K562 (cell line): ENCODE results near the gene HCST. TPM values are rescaled to one million over a fixed set of nuclear protein-coding genes. Genes with fewer than 3 reads are reported as not detected.

Experiments
- ATAC-seq: fragments of 200-7000 bp; cut with Tn5 transposase; 3 replicates; pipeline ENCODE4 v1.9.1; 2020; ENCODE audit warnings: moderate library complexity
- BruUV-seq: library from RNA; stranded (reverse); fragments of 400-500 nt; replicated peaks from 2 replicates; lab custom pipeline; 2021; lab: Mats Ljungman, UMichigan
- CTCF ChIA-PET: fragments of 300-600 bp; formaldehyde crosslinking; extraction: SDS; loops from one replicate; lab custom pipeline; 2021; ENCODE audit warnings: low intra/inter-chr PET ratio; lab: Yijun Ruan, JAX
- POLR2A ChIA-PET: fragments of 300-600, 350-650 bp; sonication (Branson Sonifier 250); formaldehyde crosslinking; extraction: SDS; loops from one replicate; lab custom pipeline; 2021; ENCODE audit warnings: antibody characterized with exemption, inconsistent platforms; lab: Yijun Ruan, JAX
- DNase-seq, 4 experiments: peaks; one replicate each; pipeline versions ENCODE4 v3.0.0 to v3.0.0-alpha.2; 2011 to 2018; ENCODE audit warnings: low spot score in 3 of 4, mixed read lengths in 3 of 4; ENCODE audit errors: extremely low read depth in 1 of 4
- FAIRE-seq: peaks from 2 replicates; lab custom pipeline; 2011; peaks lifted over from hg19 to GRCh38; lab: Jason Lieb, UNC
- H2AFZ ChIP-seq: 2 replicates; pipeline ENCODE4 v1.6.0; 2011; ENCODE audit warnings: low read depth, low read length, control low read depth, inconsistent platforms
- H3K27ac ChIP-seq: fragments of 200-600 bp; 3 replicates; pipeline ENCODE4 v1.8.0; 2011; ENCODE audit warnings: low read depth, mild to moderate bottlenecking, control low read depth, inconsistent platforms, low read length, moderate library complexity, mixed read lengths; ENCODE audit errors: extremely low read depth
- H3K27me3 ChIP-seq, 2 experiments: fragments of 300-600 bp in 1 of 2; 2 replicates in 1 of 2; 3 replicates in 1 of 2; pipeline versions ENCODE4 v1.6.0 to v1.8.0; 2011; ENCODE audit warnings: inconsistent platforms in 2 of 2, low read length in 2 of 2, mild to moderate bottlenecking in 1 of 2, mixed read lengths in 1 of 2, moderate library complexity in 1 of 2; ENCODE audit not compliant: control insufficient read depth in 2 of 2, insufficient read depth in 2 of 2
- H3K36me3 ChIP-seq: fragments of 300-600 bp; 3 replicates; pipeline ENCODE4 v1.8.0; 2011; ENCODE audit warnings: mild to moderate bottlenecking, low read length, inconsistent platforms; ENCODE audit not compliant: control insufficient read depth, insufficient read depth
- H3K4me1 ChIP-seq, 2 experiments: fragments of 200-600 bp in 1 of 2; replicated peaks in 1 of 2; 2 replicates in 1 of 2; 3 replicates in 1 of 2; pipeline versions ENCODE4 v1.5.1 to v1.8.0; 2011; ENCODE audit warnings: inconsistent platforms in 2 of 2, low read length in 2 of 2, mild to moderate bottlenecking in 1 of 2, mixed read lengths in 1 of 2, moderate library complexity in 1 of 2; ENCODE audit not compliant: control insufficient read depth in 2 of 2, insufficient read depth in 2 of 2
- H3K4me2 ChIP-seq: 2 replicates; pipeline ENCODE4 v1.6.1; 2011; ENCODE audit warnings: low read length, control low read depth, inconsistent platforms, mixed read lengths; ENCODE audit not compliant: insufficient read depth
- H3K4me3 ChIP-seq: fragments of 200-600 bp; sonication (generic), shearing (Covaris generic); 2 replicates; pipeline ENCODE4 v1.5.1; 2016; ENCODE audit warnings: control low read depth, inconsistent platforms
- H3K79me2 ChIP-seq: fragments of 200-600 bp; 3 replicates; pipeline ENCODE4 v1.8.0; 2011; ENCODE audit warnings: low read length, inconsistent platforms; ENCODE audit not compliant: control insufficient read depth, insufficient read depth
- H3K9ac ChIP-seq, 2 experiments: 2 replicates each; pipeline versions ENCODE4 v1.6.0 to v1.6.1; 2011; ENCODE audit warnings: low read depth in 2 of 2, low read length in 2 of 2, control low read depth in 1 of 2, inconsistent platforms in 1 of 2, mild to moderate bottlenecking in 1 of 2, mixed read lengths in 1 of 2; ENCODE audit not compliant: insufficient read depth in 1 of 2
- H3K9me1 ChIP-seq: one replicate; pipeline ENCODE4 v1.6.0; 2011; ENCODE audit warnings: inconsistent platforms, mild to moderate bottlenecking, low read length, moderate library complexity; ENCODE audit not compliant: control insufficient read depth, insufficient read depth
- H3K9me3 ChIP-seq: replicated peaks from 2 replicates; pipeline ENCODE4 v1.5.1; 2011; ENCODE audit warnings: low read depth, low read length, inconsistent platforms; ENCODE audit not compliant: control insufficient read depth, insufficient read depth
- H4K20me1 ChIP-seq: replicated peaks from 2 replicates; pipeline ENCODE4 v1.6.1; 2011; ENCODE audit warnings: low read length, inconsistent platforms, mixed read lengths; ENCODE audit not compliant: control insufficient read depth, insufficient read depth
- CC2D1A ChIP-seq: fragments of 450-650 bp; IDR thresholded peaks from 2 replicates; pipeline ENCODE4 v1.6.1; 2017; ENCODE audit warnings: mild to moderate bottlenecking
- CHCHD3 ChIP-seq: fragments of 250-450 bp; sonication (Bioruptor Pico); IDR thresholded peaks from 2 replicates; pipeline ENCODE4 v2.1.2; 2022; ENCODE audit warnings: mild to moderate bottlenecking
- CSDE1 ChIP-seq, 2 experiments: fragments of 450-650 bp; IDR thresholded peaks; 2 replicates each; pipeline ENCODE4 v1.6.1; 2016; ENCODE audit warnings: mild to moderate bottlenecking in 1 of 2
- E4F1 ChIP-seq: fragments of 250-450 bp; sonication (Bioruptor Pico); IDR thresholded peaks from 2 replicates; pipeline ENCODE4 v1.5.0; 2021; ENCODE audit warnings: mild to moderate bottlenecking, borderline replicate concordance
- HDAC3 ChIP-seq: fragments of 450-650 bp; IDR thresholded peaks from 2 replicates; pipeline ENCODE4 v1.6.1; 2018; ENCODE audit warnings: borderline replicate concordance, mild to moderate bottlenecking, moderate library complexity; ENCODE audit not compliant: partially characterized antibody
- MAFK ChIP-seq: IDR thresholded peaks from 2 replicates; pipeline ENCODE4 v1.6.1; 2011; ENCODE audit warnings: low read length, improper control_type of control experiment
- MCM2 ChIP-seq: fragments of 450-650 bp; IDR thresholded peaks from 2 replicates; pipeline ENCODE4 v1.6.1; 2017; ENCODE audit warnings: low read depth, mild to moderate bottlenecking
- NFIX ChIP-seq: fragments of 250-450 bp; sonication (Bioruptor Pico); IDR thresholded peaks from 2 replicates; pipeline ENCODE4 v1.4.0; 2020; ENCODE audit warnings: low read depth, mild to moderate bottlenecking, moderate library complexity
- PHF21A ChIP-seq: fragments of 450-650 bp; IDR thresholded peaks from 2 replicates; pipeline ENCODE4 v1.6.1; 2017; ENCODE audit warnings: low read depth, borderline replicate concordance
- ZBTB49 ChIP-seq: sonication (generic); formaldehyde crosslinking; IDR thresholded peaks from 2 replicates; pipeline ENCODE4 v1.8.0; 2022; ENCODE audit warnings: missing genetic modification reagents, mild to moderate bottlenecking, borderline replicate concordance
- WGBS: fragments of 100-300 bp; shearing (Covaris generic); methylation state at CpG from one replicate; pipeline ENCODE4 v1.1.6; 2016; ENCODE audit warnings: low coverage, mixed read lengths; ENCODE audit not compliant: insufficient coverage; ENCODE audit errors: missing lambda C conversion rate; 5-methylcytosine and 5-hydroxymethylcytosine counted together
- in situ Hi-C: fragments of 300-500 bp; cut with MboI; formaldehyde crosslinking; loops from 4 replicates; pipeline ENCODE4 v1.15.0; 2018; ENCODE audit warnings: inconsistent platforms, mixed read lengths
- intact Hi-C: fragments of 100-400 bp; cut with micrococcal nuclease; formaldehyde crosslinking; loops from 2 replicates; pipeline ENCODE4 v1.14.2; 2022
- polyA plus RNA-seq, 8 experiments: library from polyadenylated mRNA; depleted of rRNA in 4 of 8; stranded (reverse) in 5 of 8; unstranded in 3 of 8; fragments of >200 nt; fragmentation: Nextera tagmentation in 2 of 8; fragmentation: Illumina TruSeq in 1 of 8; extraction: Ambion mirVana in 2 of 8; extraction: Trizol in 1 of 8; gene quantifications; 2 replicates each; pipeline versions ENCODE4 v1.2.1 to v1.2.3, GENCODE V29; 2011 to 2014; ENCODE audit warnings: inconsistent platforms in 1 of 8, missing spikeins in 1 of 8
- total RNA-seq, 7 experiments: library from RNA; depleted of rRNA in 6 of 7; stranded (reverse); fragments of >200 nt in 6 of 7; fragmentation: Illumina TruSeq in 2 of 7; extraction: Trizol in 2 of 7; gene quantifications; 2 replicates each; pipeline versions ENCODE4 v1.2.1 to v1.2.3, GENCODE V29; 2011 to 2021; ENCODE audit warnings: low replicate concordance in 1 of 7

Gene HCST
- total and polyA plus RNA-seq, 9 of the 15 experiments (the other 6 are each of a cell fraction or from before 2014, with no cell fraction given): 0.29 to 1.9 (median 0.95) TPM; not detected in 2

GRCh38 chr19:35919306-35919705 is 17.0 kb downstream of the HCST start (continued):
- TF ChIP-seq ZBTB49 (no peak), CC2D1A (no peak)

GRCh38 chr19:35921012-35921411 is 18.7 kb downstream of the HCST start:
- POLR2A ChIA-PET: interaction anchor here (0.6 to 0.8 kb wide), 2 partner anchors 13 to 377 kb away, joined by 3 read pairs; partner anchors contain the start of gene TYROBP
- 2% methylated on average over 6 of the region's 6 CpGs for WGBS
- in situ Hi-C loops: no loop called here
- FAIRE-seq (no peak), DNase-seq (no peak), ATAC-seq (no peak)
- CTCF ChIA-PET: no interaction called here
- Histone ChIP-seq H3K9ac (no peak overlapping the region), H3K79me2 (no peaks in the 10 kb centered on the region), H3K4me1 (no peaks in the 10 kb centered on the region; a peak in 1 of 5 replicates), H3K4me3 (no peak overlapping the region), H4K20me1 (no peaks in the 10 kb centered on the region), H2AFZ (no peak overlapping the region), H3K36me3 (no peaks in the 10 kb centered on the region), H3K27ac (no peak overlapping the region), H3K9me1 (no peaks in the 10 kb centered on the region), H3K4me2 (no peak overlapping the region), H3K27me3 (peaks cover 6 to 39% of the 10 kb centered on the region in 2 experiments; a peak in 4 of 5 replicates), H3K9me3 (no peaks in the 10 kb centered on the region)
- BruUV-seq: no TSS peak
- intact Hi-C loops: no loop called here
- TF ChIP-seq E4F1 (CRISPR knock-in tag): no peak
- no peak for TF ChIP-seq CHCHD3 (CRISPR knock-in tag)
- no peak for TF ChIP-seq MCM2
- TF ChIP-seq CSDE1 (IDR thresholded peaks at IDR 0.05): no peak
- no peak for TF ChIP-seq HDAC3
- no peak for TF ChIP-seq NFIX
- no peak for TF ChIP-seq PHF21A
- TF ChIP-seq MAFK: no peak
